Measurements from ENCODE around the gene DENND10.

DENND10 gene

DNA sequence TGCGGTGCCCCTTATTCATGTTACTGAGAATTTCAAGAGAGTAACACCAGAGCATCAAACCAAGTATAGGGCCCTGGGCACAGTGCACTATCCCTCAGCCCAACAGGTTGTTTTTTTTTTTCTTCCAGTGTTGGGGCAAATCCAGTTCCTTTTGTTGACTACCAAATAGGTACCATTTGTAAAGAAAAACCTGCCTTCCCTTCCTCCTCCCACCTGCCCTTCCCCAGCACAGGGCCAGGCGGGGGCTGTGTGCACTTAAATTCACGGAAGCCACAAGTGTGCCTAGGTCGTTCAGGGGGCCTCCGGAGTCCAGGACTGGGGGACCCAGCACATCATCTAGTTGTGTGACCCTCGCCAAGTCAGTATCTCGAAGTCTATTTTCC, 62.2 kb downstream of the DENND10 start:
- no peaks in the 10 kb centered on the region for H3K9me3 ChIP-seq (ENCODE audit: severe bottlenecking)
- DNase-seq (ENCODE audit: low spot score) (no peak), ATAC-seq (ENCODE audit: low read depth) (no peak)
- H3K4me1 ChIP-seq (ENCODE audit: insufficient read depth, poor library complexity, severe bottlenecking) = peaks cover 5% of the 10 kb centered on the region
- no peak for TF ChIP-seq CTCF (IDR thresholded peaks at IDR 0.05; ENCODE audit: poor library complexity, severe bottlenecking)
- H3K27ac ChIP-seq (ENCODE audit: poor library complexity, severe bottlenecking) = peak overlapping the region; percentile 70
- H3K4me3 ChIP-seq (ENCODE audit: severe bottlenecking) = peak overlapping the region; percentile 62
- peaks cover 55% of the 10 kb centered on the region for H3K36me3 ChIP-seq (ENCODE audit: low read depth)
- no peaks in the 10 kb centered on the region for H3K27me3 ChIP-seq (ENCODE audit: insufficient read depth, poor library complexity, severe bottlenecking)

DNA sequence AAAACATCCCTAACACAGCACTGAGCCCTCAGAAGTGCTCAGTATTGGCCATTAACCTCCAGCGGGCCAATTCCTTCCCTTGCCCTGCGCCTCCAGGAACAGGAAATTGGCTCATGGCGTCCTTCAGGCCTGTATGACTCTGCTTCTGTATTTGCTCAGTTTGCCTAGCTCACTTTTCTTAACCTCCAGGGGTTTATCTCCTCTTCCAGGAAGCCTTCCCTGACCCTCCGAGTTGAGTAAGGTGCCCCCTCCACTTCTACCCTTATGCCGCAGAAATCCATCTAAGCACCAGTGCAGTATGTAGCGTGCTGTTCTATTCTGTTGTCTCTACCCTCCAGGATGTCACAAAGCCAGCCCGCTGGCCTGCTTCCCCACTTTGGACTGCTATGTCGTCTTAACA, 62.7 kb downstream of the DENND10 start:
- no peaks in the 10 kb centered on the region for H3K9me3 ChIP-seq (ENCODE audit: severe bottlenecking)
- ATAC-seq (ENCODE audit: low read depth) (0 out of 3 replicates have a peak, but pooled peaks have one; percentile 16), DNase-seq (ENCODE audit: low spot score) (no peak)
- no peak for TF ChIP-seq CTCF (IDR thresholded peaks at IDR 0.05; ENCODE audit: poor library complexity, severe bottlenecking)
- H3K4me1 ChIP-seq (ENCODE audit: insufficient read depth, poor library complexity, severe bottlenecking) = peaks cover 5% of the 10 kb centered on the region
- no peaks in the 10 kb centered on the region for H3K27me3 ChIP-seq (ENCODE audit: insufficient read depth, poor library complexity, severe bottlenecking)
- peak overlapping the region; percentile 70 for H3K27ac ChIP-seq (ENCODE audit: poor library complexity, severe bottlenecking)
- H3K4me3 ChIP-seq (ENCODE audit: severe bottlenecking) = no peak overlapping the region
- peaks cover 55% of the 10 kb centered on the region for H3K36me3 ChIP-seq (ENCODE audit: low read depth)

DNA sequence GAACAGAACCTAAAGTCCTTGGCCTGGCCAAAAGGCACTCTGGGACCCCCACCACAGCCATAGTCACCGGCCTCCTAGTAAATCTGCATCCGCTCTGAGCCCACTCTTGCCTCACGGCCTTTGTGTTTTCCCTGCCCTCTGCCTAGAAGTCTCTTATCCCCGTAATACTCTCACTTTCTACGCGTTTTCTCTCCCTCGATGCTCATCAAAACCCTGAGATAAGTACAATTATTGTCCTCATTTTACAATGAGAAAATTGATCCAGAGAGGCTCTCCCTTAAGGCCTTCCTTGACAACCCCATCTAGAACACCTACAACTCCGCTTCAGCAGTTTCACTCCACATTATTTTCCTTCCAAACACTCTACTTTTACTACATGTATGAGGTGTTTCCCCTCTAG, 63.1 kb downstream of the DENND10 start:
- DNase-seq (ENCODE audit: low spot score) = no peak
- TF ChIP-seq CTCF (IDR thresholded peaks at IDR 0.05; ENCODE audit: poor library complexity, severe bottlenecking) = no peak
- Histone ChIP-seq H3K9me3 (ENCODE audit: severe bottlenecking) (no peaks in the 10 kb centered on the region), H3K27ac (ENCODE audit: poor library complexity, severe bottlenecking) (no peak overlapping the region), H3K27me3 (ENCODE audit: insufficient read depth, poor library complexity, severe bottlenecking) (no peaks in the 10 kb centered on the region), H3K4me1 (ENCODE audit: insufficient read depth, poor library complexity, severe bottlenecking) (peaks cover 5% of the 10 kb centered on the region), H3K36me3 (ENCODE audit: low read depth) (peaks cover 55% of the 10 kb centered on the region), H3K4me3 (ENCODE audit: severe bottlenecking) (no peak overlapping the region)
- no peak for ATAC-seq (ENCODE audit: low read depth)

GRCh38 chr10:119174109-119174508, 70.2 kb downstream of the DENND10 start:
- H3K27me3 ChIP-seq (ENCODE audit: insufficient read depth, poor library complexity, severe bottlenecking) = no peaks in the 10 kb centered on the region
- H3K27ac ChIP-seq (ENCODE audit: poor library complexity, severe bottlenecking) = no peak overlapping the region
- ATAC-seq (ENCODE audit: low read depth) = no peak
- H3K9me3 ChIP-seq (ENCODE audit: severe bottlenecking) = no peaks in the 10 kb centered on the region
- no peak for DNase-seq (ENCODE audit: low spot score)
- H3K36me3 ChIP-seq (ENCODE audit: low read depth) = peaks cover 75% of the 10 kb centered on the region
- no peak overlapping the region for H3K4me3 ChIP-seq (ENCODE audit: severe bottlenecking)
- no peak for TF ChIP-seq CTCF (IDR thresholded peaks at IDR 0.05; ENCODE audit: poor library complexity, severe bottlenecking)
- H3K4me1 ChIP-seq (ENCODE audit: insufficient read depth, poor library complexity, severe bottlenecking) = peaks cover 5% of the 10 kb centered on the region

- no peak for DNase-seq (ENCODE audit: low spot score)
- Histone ChIP-seq H3K4me3 (ENCODE audit: severe bottlenecking) (no peak overlapping the region), H3K4me1 (ENCODE audit: insufficient read depth, poor library complexity, severe bottlenecking) (peaks cover 6% of the 10 kb centered on the region), H3K36me3 (ENCODE audit: low read depth) (peaks cover 57% of the 10 kb centered on the region), H3K9me3 (ENCODE audit: severe bottlenecking) (no peaks in the 10 kb centered on the region), H3K27me3 (ENCODE audit: insufficient read depth, poor library complexity, severe bottlenecking) (no peaks in the 10 kb centered on the region), H3K27ac (ENCODE audit: poor library complexity, severe bottlenecking) (no peak overlapping the region)
- ATAC-seq (ENCODE audit: low read depth) = no peak
- no peak for TF ChIP-seq CTCF (IDR thresholded peaks at IDR 0.05; ENCODE audit: poor library complexity, severe bottlenecking)
Observed at GRCh38 chr10:119176166-119176565, 72.3 kb downstream of the DENND10 start.

Measured in RWPE2 (cell line).